Endothelial cell of umbilical vein (primary cell): ENCODE measurements around the gene SLC17A2.

Experiments
- CTCF ChIP-seq, 2 donors: IDR thresholded peaks; 1 replicate in 1 of 2; 2 replicates in 1 of 2; pipeline ENCODE4 v1.5.1; 2011; ENCODE audit warnings: low read length in 2 of 2, mild to moderate bottlenecking in 2 of 2, moderate library complexity in 2 of 2, control low read depth in 1 of 2, inconsistent platforms in 1 of 2, low read depth in 1 of 2; ENCODE audit not compliant: insufficient read depth in 1 of 2; ENCODE audit errors: extremely low read depth in 1 of 2
- POLR2A ChIP-seq: IDR thresholded peaks from 2 replicates; pipeline ENCODE4 v1.6.1; 2012; ENCODE audit warnings: low read depth, mild to moderate bottlenecking, control low read depth, low read length

GRCh38 chr6:25863360-25863759 is 67.1 kb downstream of the SLC17A2 start:
- TF ChIP-seq CTCF (IDR thresholded peaks at IDR 0.05; ENCODE audit: extremely low read depth in 1 of 2, insufficient read depth in 1 of 2, low read depth in 1 of 2, low read length in 2 of 2) (no peak), POLR2A (no peak)
